Mammary epithelial cell (primary cell): ENCODE results near the gene SRP68.

Source experiments
- CTCF ChIP-seq, 2 donors: IDR thresholded peaks in 1 of 2; conservative IDR thresholded peaks in 1 of 2; 2 replicates each; pipeline ENCODE4 v1.5.1; 2011 to 2012; ENCODE audit warnings: inconsistent platforms in 2 of 2, low read length in 2 of 2, mild to moderate bottlenecking in 2 of 2, control low read depth in 1 of 2, low read depth in 1 of 2; ENCODE audit not compliant: insufficient read depth in 1 of 2; ENCODE audit errors: extremely low read depth in 1 of 2
- EZH2 ChIP-seq: IDR thresholded peaks from 2 replicates; pipeline ENCODE4 v1.6.1; 2012; ENCODE audit warnings: low read length, inconsistent platforms, borderline replicate concordance

GRCh38 chr17:76014925-76015261, 57.4 kb downstream of the SRP68 start:
- no peak for TF ChIP-seq CTCF (conservative IDR thresholded peaks at IDR 0.05 in 1 of 2, IDR thresholded peaks at IDR 0.05 in 1 of 2; ENCODE audit: extremely low read depth in 1 of 2, insufficient read depth in 1 of 2, low read depth in 1 of 2, low read length in 2 of 2)
- no peak for TF ChIP-seq EZH2
